GM23338 (cell line): ENCODE results near the gene GPHN. TPM values are rescaled to one million over a fixed set of nuclear protein-coding genes. Genes with fewer than 3 reads are reported as not detected.

Source experiments
- ATAC-seq: fragments of 200-7000 bp; cut with Tn5 transposase; 3 replicates; pipeline ENCODE4 v1.9.1; 2020
- DNase-seq: peaks from one replicate; pipeline ENCODE4 v3.0.0-alpha.2; 2015; ENCODE audit warnings: low spot score
- H2AFZ ChIP-seq: fragments of 200-600 bp; sonication (generic); 2 replicates; pipeline ENCODE4 v1.8.0; 2016; ENCODE audit warnings: antibody characterized with exemption, mild to moderate bottlenecking, moderate library complexity
- H3F3A ChIP-seq: fragments of 200-600 bp; sonication (generic); replicated peaks from 2 replicates; pipeline ENCODE4 v1.8.0; 2017; ENCODE audit warnings: antibody characterized with exemption, mixed run types, low read depth
- H3K27ac ChIP-seq: fragments of 200-600 bp; sonication (generic); 2 replicates; pipeline ENCODE4 v1.6.1; 2016; ENCODE audit warnings: low read depth
- H3K27me3 ChIP-seq: fragments of 200-600 bp; sonication (generic); 2 replicates; pipeline ENCODE4 v1.8.0; 2016; ENCODE audit warnings: mild to moderate bottlenecking, mixed run types, moderate library complexity; ENCODE audit not compliant: insufficient read depth
- H3K36me3 ChIP-seq: fragments of 200-600 bp; sonication (generic); 2 replicates; pipeline ENCODE4 v1.8.0; 2016; ENCODE audit warnings: mild to moderate bottlenecking; ENCODE audit not compliant: insufficient read depth
- H3K4me1 ChIP-seq: fragments of 200-600 bp; sonication (generic); 2 replicates; pipeline ENCODE4 v1.8.0; 2016; ENCODE audit warnings: mild to moderate bottlenecking, moderate library complexity; ENCODE audit not compliant: insufficient read depth
- H3K4me2 ChIP-seq: fragments of 200-600 bp; sonication (generic); 2 replicates; pipeline ENCODE4 v1.7.1; 2017; ENCODE audit warnings: mixed run types
- H3K4me3 ChIP-seq: fragments of 200-600 bp; sonication (generic); 2 replicates; pipeline ENCODE4 v1.6.1; 2016; ENCODE audit warnings: mixed run types
- H3K79me2 ChIP-seq: fragments of 200-600 bp; sonication (generic); replicated peaks from 2 replicates; pipeline ENCODE4 v1.8.0; 2017; ENCODE audit warnings: mild to moderate bottlenecking; ENCODE audit not compliant: insufficient read depth
- H3K9me2 ChIP-seq: fragments of 200-600 bp; sonication (generic); 2 replicates; pipeline ENCODE4 v1.8.0; 2017; ENCODE audit not compliant: insufficient read depth
- H4K20me1 ChIP-seq: fragments of 200-600 bp; sonication (generic); replicated peaks from 2 replicates; pipeline ENCODE4 v1.8.0; 2017; ENCODE audit warnings: mild to moderate bottlenecking; ENCODE audit not compliant: insufficient read depth
- H3K27ac Mint-ChIP-seq: 2 replicates; pipeline ENCODE4 v1.8.0; 2020; ENCODE audit warnings: inconsistent platforms, mild to moderate bottlenecking, moderate library complexity, mixed read lengths
- H3K27me3 Mint-ChIP-seq: 3 replicates; pipeline ENCODE4 v1.8.0; 2022; ENCODE audit warnings: low read depth, mild to moderate bottlenecking, moderate library complexity, mixed read lengths, inconsistent platforms; ENCODE audit not compliant: insufficient read depth, poor library complexity
- H3K36me3 Mint-ChIP-seq: 3 replicates; pipeline ENCODE4 v1.8.0; 2021; ENCODE audit warnings: low read depth, mild to moderate bottlenecking, inconsistent platforms, moderate library complexity, mixed read lengths
- H3K4me1 Mint-ChIP-seq: 3 replicates; pipeline ENCODE4 v1.8.0; 2020; ENCODE audit warnings: mild to moderate bottlenecking, inconsistent platforms, mixed read lengths
- H3K4me3 Mint-ChIP-seq: 3 replicates; pipeline ENCODE4 v1.8.0; 2021; ENCODE audit warnings: moderate library complexity, mild to moderate bottlenecking, inconsistent platforms, mixed read lengths
- H3K9me3 Mint-ChIP-seq: 3 replicates; pipeline ENCODE4 v1.8.0; 2020; ENCODE audit warnings: moderate library complexity, mild to moderate bottlenecking, inconsistent platforms, mixed read lengths
- CREB1 ChIP-seq: fragments of 250-450 bp; sonication (Bioruptor Pico); IDR thresholded peaks from 2 replicates; pipeline ENCODE4 v1.5.0; 2020; ENCODE audit warnings: low read depth, mild to moderate bottlenecking, moderate library complexity
- CTCF ChIP-seq, 2 experiments: fragments of 200-600 bp in 1 of 2; sonication (generic) in 1 of 2; conservative IDR thresholded peaks; 2 replicates each; pipeline versions ENCODE4 v1.5.1 to v1.6.1; 2016 to 2017; ENCODE audit warnings: antibody characterized with exemption in 2 of 2, low read depth in 2 of 2, mild to moderate bottlenecking in 2 of 2, moderate library complexity in 1 of 2
- ETS1 ChIP-seq: IDR thresholded peaks from 2 replicates; pipeline ENCODE4 v1.6.1; 2016; ENCODE audit warnings: antibody characterized with exemption
- EZH2 ChIP-seq: fragments of 200-600 bp; sonication (generic); IDR thresholded peaks from one replicate; pipeline ENCODE4 v1.8.0; 2017; ENCODE audit warnings: antibody characterized with exemption, mild to moderate bottlenecking, low read depth; ENCODE audit not compliant: unreplicated experiment
- EZH2phosphoT487 ChIP-seq: fragments of 200-600 bp; sonication (generic); IDR thresholded peaks from one replicate; pipeline ENCODE4 v1.8.1; 2018; ENCODE audit warnings: antibody characterized with exemption; ENCODE audit not compliant: unreplicated experiment
- JUNB ChIP-seq: IDR thresholded peaks from one replicate; pipeline ENCODE4 v1.6.1; 2016; ENCODE audit warnings: antibody characterized with exemption; ENCODE audit not compliant: unreplicated experiment
- NANOG ChIP-seq: IDR thresholded peaks from 2 replicates; pipeline ENCODE4 v1.6.1; 2016; ENCODE audit warnings: antibody characterized with exemption, borderline replicate concordance
- POLR2AphosphoS5 ChIP-seq: IDR thresholded peaks from 2 replicates; pipeline ENCODE4 v1.6.1; 2016; ENCODE audit warnings: antibody characterized with exemption, low read depth
- REST ChIP-seq: IDR thresholded peaks from one replicate; pipeline ENCODE4 v1.6.1; 2018; ENCODE audit warnings: antibody characterized with exemption; ENCODE audit not compliant: unreplicated experiment
- STAT1 ChIP-seq: IDR thresholded peaks from one replicate; pipeline ENCODE4 v1.6.1; 2016; ENCODE audit warnings: antibody characterized with exemption; ENCODE audit not compliant: unreplicated experiment
- ZNF114 ChIP-seq: fragments of 250-450 bp; sonication (Bioruptor Pico); IDR thresholded peaks from 2 replicates; pipeline ENCODE4 v1.5.0; 2020; ENCODE audit warnings: mild to moderate bottlenecking, moderate library complexity
- ZNF331 ChIP-seq: fragments of 250-450 bp; sonication (Bioruptor Pico); IDR thresholded peaks from 2 replicates; pipeline ENCODE4 v1.5.0; 2020; ENCODE audit warnings: low read depth, mild to moderate bottlenecking, moderate library complexity
- ZNF462 ChIP-seq: fragments of 250-450 bp; sonication (Bioruptor Pico); IDR thresholded peaks from 2 replicates; pipeline ENCODE4 v1.5.0; 2020; ENCODE audit warnings: mild to moderate bottlenecking, moderate library complexity
- polyA plus RNA-seq: library from polyadenylated mRNA; unstranded; fragments of >200 nt; fragmentation: Nextera tagmentation; extraction: Ambion mirVana; gene quantifications from 2 replicates; pipeline ENCODE4 v1.2.1, GENCODE V29; 2016
- total RNA-seq: library from RNA; depleted of rRNA; stranded (reverse); fragments of >200 nt; shearing (Covaris generic); gene quantifications from 2 replicates; pipeline ENCODE4 v1.2.3, GENCODE V29; 2014

Gene GPHN
- total and polyA plus RNA-seq, 2 experiments from 2014 or later: 17.6 to 20.6 TPM

GRCh38 chr14:66464261-66464660 is 43.7 kb upstream of the GPHN start:
- Histone ChIP-seq H3K4me1 (no peaks in the 10 kb centered on the region), H3K36me3 (peaks cover 10% of the 10 kb centered on the region), H4K20me1 (no peaks in the 10 kb centered on the region), H3K79me2 (no peaks in the 10 kb centered on the region), H3K9me2 (no peaks in the 10 kb centered on the region), H2AFZ (no peak overlapping the region), H3K27ac (no peak overlapping the region), H3K27me3 (no peaks in the 10 kb centered on the region), H3K4me2 (no peak overlapping the region), H3F3A (no peaks in the 10 kb centered on the region), H3K4me3 (no peak overlapping the region)
- DNase-seq (no peak), ATAC-seq (no peak)
- H3K9me3 Mint-ChIP-seq: peaks cover 40% of the 10 kb centered on the region
- peaks cover 17% of the 10 kb centered on the region; the same call in 2 of the 3 replicates for H3K36me3 Mint-ChIP-seq
- H3K4me1 Mint-ChIP-seq: no peaks in the 10 kb centered on the region
- H3K27ac Mint-ChIP-seq: no peak overlapping the region
- no peaks in the 10 kb centered on the region for H3K27me3 Mint-ChIP-seq
- TF ChIP-seq REST (no peak), NANOG (no peak), ZNF462 (CRISPR knock-in tag) (no peak), JUNB (no peak), ZNF331 (CRISPR knock-in tag) (no peak), EZH2 (no peak), ZNF114 (CRISPR knock-in tag) (no peak), STAT1 (no peak), CREB1 (no peak), CTCF (conservative IDR thresholded peaks at IDR 0.05; ENCODE audit: low read depth in 2 of 2) (no peak), ETS1 (no peak), POLR2AphosphoS5 (no peak), EZH2phosphoT487 (no peak)
- no peak overlapping the region for H3K4me3 Mint-ChIP-seq
